OCI-LY7 (cell line): ENCODE results near the gene SNPH. TPM values are rescaled to one million over a fixed set of nuclear protein-coding genes. Genes with fewer than 3 reads are reported as not detected.

Experiments used
- BruUV-seq: library from RNA; stranded (reverse); fragments of 400-500 nt; replicated peaks from 2 replicates; lab custom pipeline; 2021; lab: Mats Ljungman, UMichigan
- CTCF ChIA-PET: fragments of 300-600 bp; sonication (Branson Sonifier 250); formaldehyde crosslinking; loops from one replicate; lab custom pipeline; 2022; ENCODE audit warnings: antibody characterized with exemption; ENCODE audit not compliant: unreplicated experiment; lab: Charles Lee
- POLR2A ChIA-PET: fragments of 300-600 bp; sonication (Branson Sonifier 250); formaldehyde crosslinking; loops from one replicate; lab custom pipeline; 2022; ENCODE audit warnings: antibody characterized with exemption; lab: Charles Lee
- DNase-seq: peaks from one replicate; pipeline ENCODE4 v3.0.0-alpha.2; 2015; ENCODE audit warnings: low spot score
- H2AFZ ChIP-seq: fragments of 200-600 bp; sonication (generic), shearing (Covaris generic); 2 replicates; pipeline ENCODE4 v1.6.1; 2014; ENCODE audit warnings: mild to moderate bottlenecking, antibody characterized with exemption, low read length, moderate library complexity
- H3K27ac ChIP-seq: fragments of 200-600 bp; sonication (generic); 2 replicates; pipeline ENCODE4 v1.5.1; 2014; ENCODE audit warnings: mixed run types, low read depth, mild to moderate bottlenecking, moderate library complexity, low read length, inconsistent platforms; ENCODE audit not compliant: poor library complexity, severe bottlenecking
- H3K36me3 ChIP-seq: fragments of 200-600 bp; sonication (generic); 2 replicates; pipeline ENCODE4 v1.6.1; 2014; ENCODE audit warnings: mild to moderate bottlenecking, antibody characterized with exemption, low read length, moderate library complexity, mixed read lengths; ENCODE audit not compliant: insufficient read depth
- H3K4me1 ChIP-seq: fragments of 200-600 bp; sonication (generic); 2 replicates; pipeline ENCODE4 v1.5.1; 2014; ENCODE audit warnings: mild to moderate bottlenecking, low read length; ENCODE audit not compliant: insufficient read depth, poor library complexity, severe bottlenecking
- H3K4me2 ChIP-seq: fragments of 200-600 bp; sonication (generic); 2 replicates; pipeline ENCODE4 v1.6.1; 2014; ENCODE audit warnings: mild to moderate bottlenecking, low read length
- H3K4me3 ChIP-seq: fragments of 200-600 bp; sonication (generic); 2 replicates; pipeline ENCODE4 v1.5.1; 2014; ENCODE audit warnings: mild to moderate bottlenecking, low read depth, low read length; ENCODE audit not compliant: poor library complexity, severe bottlenecking
- H3K79me2 ChIP-seq: fragments of 200-600 bp; sonication (generic); 2 replicates; pipeline ENCODE4 v1.6.1; 2016; ENCODE audit warnings: low read depth, mild to moderate bottlenecking, low read length, moderate library complexity, mixed read lengths; ENCODE audit not compliant: insufficient read depth
- H3K9me2 ChIP-seq: fragments of 200-600 bp; sonication (generic); 2 replicates; pipeline ENCODE4 v1.6.1; 2016; ENCODE audit warnings: mild to moderate bottlenecking, low read length, mixed read lengths; ENCODE audit not compliant: insufficient read depth
- H3K9me3 ChIP-seq: fragments of 200-600 bp; sonication (generic); 2 replicates; pipeline ENCODE4 v1.6.1; 2014; ENCODE audit warnings: mild to moderate bottlenecking, mixed run types, low read length, mixed read lengths
- H4K20me1 ChIP-seq: fragments of 200-600 bp; sonication (generic); 2 replicates; pipeline ENCODE4 v1.6.1; 2014; ENCODE audit warnings: mild to moderate bottlenecking, antibody characterized with exemption, low read length, moderate library complexity, mixed read lengths; ENCODE audit not compliant: insufficient read depth
- CTCF ChIP-seq: fragments of 200-600 bp; sonication (generic); conservative IDR thresholded peaks from 2 replicates; pipeline ENCODE4 v1.5.1; 2014; ENCODE audit warnings: mild to moderate bottlenecking, antibody characterized with exemption, low read length, moderate library complexity, mixed read lengths
- EZH2phosphoT487 ChIP-seq: fragments of 200-600 bp; sonication (generic); IDR thresholded peaks from 2 replicates; pipeline ENCODE4 v1.6.1; 2018; ENCODE audit warnings: low read depth, borderline replicate concordance, mild to moderate bottlenecking, mixed run types, antibody characterized with exemption, low read length, moderate library complexity, mixed read lengths
- intact Hi-C: fragments of 100-400 bp; cut with micrococcal nuclease; formaldehyde crosslinking; loops from one replicate; pipeline ENCODE4 v1.10.0; 2022; ENCODE audit not compliant: unreplicated experiment
- total RNA-seq, 2 experiments: library from RNA; depleted of rRNA in 1 of 2; stranded (reverse); fragments of >200 nt in 1 of 2; shearing (Covaris generic) in 1 of 2; gene quantifications; 2 replicates each; pipeline ENCODE4 v1.2.3, GENCODE V29; 2014 to 2022

The SNPH gene
- total RNA-seq, 2 experiments from 2014 or later, result not detected

GRCh38 chr20:1346315-1346969 is 80.3 kb downstream of the SNPH start:
- ChIA-PET POLR2A (interaction anchor here (0.7 to 1.1 kb wide), 2 partner anchors 13 to 67 kb away, joined by 3 to 4 read pairs; no protein-coding TSS in a partner anchor), CTCF (no interaction called here)
- peaks cover 12% of the 10 kb centered on the region; the same call in 1 of the 2 replicates for H3K9me3 ChIP-seq

DNA sequence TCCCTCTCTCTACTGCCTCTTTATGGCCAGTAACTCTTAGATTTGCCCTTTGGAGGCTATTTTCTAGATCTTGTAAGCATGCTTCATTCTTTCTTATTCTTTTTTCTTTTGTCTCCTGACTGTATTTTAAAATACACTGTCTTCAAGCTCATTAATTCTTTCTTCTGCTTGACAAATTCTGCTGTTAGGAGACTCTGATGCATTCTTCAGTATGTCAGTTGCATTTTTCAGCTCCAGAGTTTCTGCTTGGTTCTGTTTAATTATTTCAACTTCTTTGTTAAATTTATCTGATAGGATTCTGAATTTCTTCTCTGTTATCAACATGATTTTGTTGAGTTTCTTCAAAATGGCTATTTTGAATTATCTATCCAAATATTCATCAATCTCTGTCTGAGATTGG is 87.9 kb downstream of the SNPH start:
- Histone ChIP-seq H3K27ac (no peak overlapping the region), H3K9me2 (no peaks in the 10 kb centered on the region), H3K4me1 (no peaks in the 10 kb centered on the region), H3K36me3 (peaks cover 65% of the 10 kb centered on the region), H3K4me3 (no peak overlapping the region), H3K79me2 (no peaks in the 10 kb centered on the region), H4K20me1 (no peaks in the 10 kb centered on the region), H2AFZ (no peak overlapping the region), H3K9me3 (no peaks in the 10 kb centered on the region; the same call in 1 of the 2 replicates), H3K4me2 (no peak overlapping the region)
- no peak for DNase-seq
- no TSS peak for BruUV-seq
- CTCF ChIA-PET, result no interaction called here
- POLR2A ChIA-PET, result no interaction called here
- TF ChIP-seq EZH2phosphoT487, result no peak
- no peak for TF ChIP-seq CTCF
- intact Hi-C loops, result no loop called here

More at GRCh38 chr20:1346315-1346969, 80.3 kb downstream of the SNPH start:
- H3K4me2 ChIP-seq, result no peak overlapping the region
- H3K27ac ChIP-seq, result no peak overlapping the region
- peaks cover 9% of the 10 kb centered on the region for H3K36me3 ChIP-seq
- H4K20me1 ChIP-seq, result no peaks in the 10 kb centered on the region
- BruUV-seq, result no TSS peak
- H2AFZ ChIP-seq, result no peak overlapping the region
- no peaks in the 10 kb centered on the region for H3K4me1 ChIP-seq
- DNase-seq, result no peak
- intact Hi-C loops, result no loop called here
- H3K79me2 ChIP-seq, result no peaks in the 10 kb centered on the region
- H3K4me3 ChIP-seq, result no peak overlapping the region
- no peaks in the 10 kb centered on the region for H3K9me2 ChIP-seq
- no peak for TF ChIP-seq CTCF
- TF ChIP-seq EZH2phosphoT487, result no peak

GRCh38 chr20:1357921-1358671 is 92.0 kb downstream of the SNPH start:
- CTCF ChIA-PET, result no interaction called here
- intact Hi-C loops, result no loop called here
- Histone ChIP-seq H4K20me1 (no peaks in the 10 kb centered on the region), H3K79me2 (no peaks in the 10 kb centered on the region), H3K27ac (no peak overlapping the region), H3K36me3 (peaks cover 81% of the 10 kb centered on the region), H3K9me3 (no peaks in the 10 kb centered on the region; the same call in 1 of the 2 replicates), H3K4me2 (no peak overlapping the region), H3K4me3 (no peak overlapping the region), H3K9me2 (no peaks in the 10 kb centered on the region), H3K4me1 (no peaks in the 10 kb centered on the region), H2AFZ (no peak overlapping the region)
- DNase-seq, result no peak
- no peak for TF ChIP-seq EZH2phosphoT487
- no peak for TF ChIP-seq CTCF
- POLR2A ChIA-PET, result no interaction called here
- BruUV-seq, result no TSS peak
